GM12801 (cell line): ENCODE data around the gene MISP.

Experiments used
- TF ChIP-seq, protein P1 (sequence below): IDR thresholded peaks from one replicate; pipeline ENCODE4 v1.5.1; 2011; ENCODE audit warnings: control low read depth; ENCODE audit not compliant: insufficient read length; ENCODE audit errors: extremely low read depth

Gene MISP

GRCh38 chr19:795691-796581 is 45.0 kb downstream of the MISP start:
- TF ChIP-seq, protein P1, sequence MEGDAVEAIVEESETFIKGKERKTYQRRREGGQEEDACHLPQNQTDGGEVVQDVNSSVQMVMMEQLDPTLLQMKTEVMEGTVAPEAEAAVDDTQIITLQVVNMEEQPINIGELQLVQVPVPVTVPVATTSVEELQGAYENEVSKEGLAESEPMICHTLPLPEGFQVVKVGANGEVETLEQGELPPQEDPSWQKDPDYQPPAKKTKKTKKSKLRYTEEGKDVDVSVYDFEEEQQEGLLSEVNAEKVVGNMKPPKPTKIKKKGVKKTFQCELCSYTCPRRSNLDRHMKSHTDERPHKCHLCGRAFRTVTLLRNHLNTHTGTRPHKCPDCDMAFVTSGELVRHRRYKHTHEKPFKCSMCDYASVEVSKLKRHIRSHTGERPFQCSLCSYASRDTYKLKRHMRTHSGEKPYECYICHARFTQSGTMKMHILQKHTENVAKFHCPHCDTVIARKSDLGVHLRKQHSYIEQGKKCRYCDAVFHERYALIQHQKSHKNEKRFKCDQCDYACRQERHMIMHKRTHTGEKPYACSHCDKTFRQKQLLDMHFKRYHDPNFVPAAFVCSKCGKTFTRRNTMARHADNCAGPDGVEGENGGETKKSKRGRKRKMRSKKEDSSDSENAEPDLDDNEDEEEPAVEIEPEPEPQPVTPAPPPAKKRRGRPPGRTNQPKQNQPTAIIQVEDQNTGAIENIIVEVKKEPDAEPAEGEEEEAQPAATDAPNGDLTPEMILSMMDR, result no peak

DNA sequence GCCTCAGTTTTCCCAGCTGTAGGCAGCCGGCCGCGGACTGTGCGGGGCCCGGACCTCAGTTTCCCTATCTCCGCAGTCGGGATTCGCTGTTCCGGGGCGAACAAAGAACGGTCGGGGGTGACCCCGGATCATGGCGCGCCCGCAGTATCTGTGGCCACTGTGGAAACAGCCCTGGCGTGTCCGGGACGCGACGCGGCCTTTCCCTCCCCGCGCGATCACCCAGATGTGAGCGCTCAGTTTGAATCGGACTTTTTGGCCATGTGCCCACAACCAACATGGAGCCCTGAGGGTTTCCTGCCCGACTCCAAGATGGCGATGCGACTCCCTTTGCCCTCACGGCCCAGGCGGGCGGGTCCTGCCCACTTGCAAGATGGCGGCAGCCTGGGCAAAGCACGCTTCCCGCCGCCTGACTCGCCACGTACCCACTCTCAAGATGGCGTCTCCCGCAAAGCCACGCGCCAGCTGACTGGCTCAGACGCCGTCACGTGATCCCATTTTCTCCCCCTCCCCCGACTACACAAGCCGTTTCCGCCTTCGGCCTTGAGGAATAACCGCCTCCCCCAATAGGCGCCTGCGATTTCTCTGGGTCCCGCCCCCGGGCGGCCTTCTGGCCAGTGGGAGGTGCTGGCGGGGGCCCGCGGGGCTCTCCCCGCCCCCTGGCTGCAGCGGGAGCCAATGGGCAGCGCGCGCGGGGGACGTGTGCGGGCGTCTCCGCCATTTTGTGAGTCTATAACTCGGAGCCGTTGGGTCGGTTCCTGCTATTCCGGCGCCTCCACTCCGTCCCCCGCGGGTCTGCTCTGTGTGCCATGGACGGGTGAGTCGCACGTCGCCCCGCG is 46.0 kb downstream of the MISP start, which contains the start of gene PTBP1:
TSS of gene PTBP1 (plus strand) at position 761 of the 836 bp plus-strand sequence. CDS start at position 807, 46 bp downstream.
- TF ChIP-seq, protein P1, result no peak

DNA sequence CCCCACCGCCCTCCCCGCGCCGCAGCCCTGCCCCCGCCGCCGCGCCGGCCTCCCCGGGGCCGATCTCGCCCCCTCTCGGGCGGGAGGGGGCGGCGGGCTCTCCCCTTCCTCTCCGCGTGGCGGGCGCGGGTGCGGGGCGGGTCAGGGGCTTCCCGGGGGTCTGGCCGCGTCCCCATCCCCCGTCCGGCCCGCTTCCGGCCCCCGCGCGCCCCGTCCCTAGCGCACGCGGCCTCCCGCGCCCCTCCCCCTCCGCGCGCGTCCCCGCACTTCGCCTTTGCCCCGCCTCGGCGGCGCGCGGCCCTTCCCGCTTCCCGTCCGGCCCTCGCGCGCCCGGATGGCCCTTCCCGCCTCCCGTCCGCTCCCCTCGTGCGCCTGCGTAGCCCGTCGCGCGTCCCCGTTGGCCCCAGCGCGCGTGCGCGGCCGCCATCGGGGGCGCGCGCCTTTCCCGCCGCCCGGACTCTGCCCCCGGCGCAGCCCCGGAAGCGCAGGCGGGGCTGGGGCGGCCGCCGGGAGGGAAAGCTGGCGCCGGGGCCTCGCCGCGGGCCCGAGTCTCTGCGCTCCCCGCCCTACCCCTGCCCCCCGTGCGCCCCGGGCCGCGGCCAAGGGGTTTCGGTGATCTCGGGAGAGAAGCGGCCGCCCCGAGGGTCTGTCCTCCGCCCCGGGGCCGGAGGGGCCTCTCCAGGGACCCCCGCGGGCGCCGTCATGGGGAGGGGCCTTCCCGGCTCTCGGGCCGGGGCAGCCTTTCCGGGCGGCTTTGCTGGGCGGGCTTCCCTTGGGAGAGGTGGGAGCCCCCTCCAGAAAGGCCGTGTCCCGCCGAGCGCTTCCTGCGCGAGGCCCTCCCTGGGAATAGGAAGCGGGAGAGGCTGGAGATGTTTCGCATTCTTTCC is 46.9 kb downstream of the MISP start:
- TF ChIP-seq, protein P1, result no peak

GRCh38 chr19:798415-799075 is 47.6 kb downstream of the MISP start:
- TF ChIP-seq, protein P1, result no peak

- TF ChIP-seq, protein P1, result no peak
Observed at GRCh38 chr19:799076-799881, 48.4 kb downstream of the MISP start.

DNA sequence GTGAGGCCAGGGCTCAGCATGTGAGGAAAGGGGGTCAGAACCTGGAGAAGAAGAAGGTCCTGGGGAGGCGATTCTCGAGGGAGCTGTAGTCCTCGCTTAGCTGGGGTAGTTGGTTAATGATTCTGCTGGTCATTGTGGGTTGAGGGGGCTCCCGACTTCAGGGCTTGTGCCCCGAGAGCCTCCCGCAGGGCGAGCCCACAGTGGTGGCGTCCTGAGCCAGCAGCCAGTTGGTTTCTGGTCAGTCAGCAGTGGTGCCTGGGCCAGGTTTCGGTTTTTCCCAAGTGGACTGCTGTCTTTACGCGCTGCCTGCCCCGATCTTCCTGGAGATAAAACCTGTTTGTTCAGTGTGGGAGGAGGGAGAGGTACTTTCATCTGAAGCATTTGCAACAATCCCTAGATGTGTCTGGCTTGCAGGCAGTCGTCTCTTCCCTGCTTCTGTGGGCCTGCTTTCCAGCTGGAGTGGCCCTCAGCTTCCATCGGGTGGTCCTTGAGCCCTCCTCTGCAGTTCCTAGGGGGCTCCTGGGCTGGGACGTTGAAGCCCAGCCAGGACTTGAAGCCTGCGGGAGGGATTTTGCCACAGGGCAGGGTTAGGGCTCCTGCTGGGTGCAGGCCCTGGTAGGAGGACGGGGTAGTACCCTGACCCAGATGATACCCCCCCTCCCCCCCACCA is 49.6 kb downstream of the MISP start:
- TF ChIP-seq, protein P1, result no peak
